Measurements from ENCODE around the gene PRIMA1. TPM values are rescaled to one million over a fixed set of nuclear protein-coding genes. Genes with fewer than 3 reads are reported as not detected.

The PRIMA1 gene
- total RNA-seq, 1 experiment from 2014 or later = 2.3 TPM

GRCh38 chr14:93799989-93800921 is 12.0 kb upstream of the PRIMA1 start:
- no peaks in the 10 kb centered on the region; a peak in 1 of 7 replicates for H3K36me3 Mint-ChIP-seq (ENCODE audit: insufficient read depth in 1 of 3, low read depth in 3 of 3)
- peaks cover 11% of the 10 kb centered on the region for H3K27me3 Mint-ChIP-seq (ENCODE audit: low read depth)
- no peak overlapping the region for H3K4me2 ChIP-seq (ENCODE audit: insufficient read depth, insufficient read length, low read length)
- H3K27me3 ChIP-seq (ENCODE audit: insufficient read depth, low read length) = no peaks in the 10 kb centered on the region
- H2BK15ac ChIP-seq (ENCODE audit: low read depth, low read length) = no peak overlapping the region
- no peak for DNase-seq
- H3K56ac ChIP-seq (ENCODE audit: insufficient read length, low read depth, low read length) = no peak overlapping the region
- H3K23ac ChIP-seq (ENCODE audit: insufficient read length, low read depth, low read length) = no peak overlapping the region
- H4K20me1 ChIP-seq (ENCODE audit: control insufficient read depth, insufficient read depth, insufficient read length) = no peaks in the 10 kb centered on the region
- H2BK5ac ChIP-seq (ENCODE audit: insufficient read length, low read length) = no peak overlapping the region
- H3K4me1 ChIP-seq (ENCODE audit: insufficient read depth, low read length) = no peaks in the 10 kb centered on the region
- no peaks in the 10 kb centered on the region for H3K23me2 ChIP-seq (ENCODE audit: insufficient read length, low read depth, low read length, poor library complexity, severe bottlenecking)
- no peak overlapping the region for H2BK20ac ChIP-seq (ENCODE audit: low read depth, low read length, poor library complexity, severe bottlenecking)
- H3K27ac ChIP-seq (ENCODE audit: insufficient read length, low read depth, low read length) = no peak overlapping the region
- H3K9ac ChIP-seq (ENCODE audit: extremely low read depth, insufficient read length, low read length) = no peak overlapping the region
- H3K9me3 Mint-ChIP-seq = no peaks in the 10 kb centered on the region; a peak in 1 of 5 replicates
- H2AK5ac ChIP-seq (ENCODE audit: insufficient read length, low read length) = no peak overlapping the region
- WGBS (ENCODE audit: extremely low coverage, insufficient read length, low lambda C conversion rate) = no CpG with 5 or more reads among the region's 8 CpGs
- no peaks in the 10 kb centered on the region for H3K79me1 ChIP-seq (ENCODE audit: insufficient read depth, low read depth, low read length, poor library complexity, severe bottlenecking)
- H3K4me1 Mint-ChIP-seq = no peaks in the 10 kb centered on the region
- no peaks in the 10 kb centered on the region for H3K9me3 ChIP-seq (ENCODE audit: control insufficient read depth, low read depth, low read length)
- H3K79me2 ChIP-seq (ENCODE audit: insufficient read depth, low read length) = no peaks in the 10 kb centered on the region
- no peak overlapping the region for H2AFZ ChIP-seq (ENCODE audit: low read length)
- no peak overlapping the region for H3K4me3 Mint-ChIP-seq
- H4K91ac ChIP-seq (ENCODE audit: insufficient read length, low read depth, low read length) = no peak overlapping the region
- no peak overlapping the region for H4K5ac ChIP-seq (ENCODE audit: insufficient read length, low read depth, low read length)
- no peak overlapping the region for H3T11ph ChIP-seq (ENCODE audit: low read length)
- no peak overlapping the region for H3K14ac ChIP-seq (ENCODE audit: insufficient read depth, low read length)
- H3K18ac ChIP-seq (ENCODE audit: insufficient read length, low read depth, low read length) = no peak overlapping the region
- H2BK12ac ChIP-seq (ENCODE audit: insufficient read length, low read depth, low read length) = no peak overlapping the region
- H4K8ac ChIP-seq (replicated peaks; ENCODE audit: insufficient read length, low read depth, low read length) = no peak overlapping the region
- H3K27ac Mint-ChIP-seq = no peak overlapping the region
- no peak overlapping the region for H2BK120ac ChIP-seq (ENCODE audit: low read depth, low read length, poor library complexity, severe bottlenecking)
- H3K4ac ChIP-seq (ENCODE audit: low read depth, low read length) = no peak overlapping the region
- no peak; the same call in 2 of the 3 replicates for TF ChIP-seq CTCF (conservative IDR thresholded peaks at IDR 0.05)

Data from H9 (cell line).